Mammary epithelial cell (primary cell): ENCODE data around the gene CAMTA1.

Experiments
- EZH2 ChIP-seq: IDR thresholded peaks from 2 replicates; pipeline ENCODE4 v1.6.1; 2012; ENCODE audit warnings: low read length, inconsistent platforms, borderline replicate concordance
- TF ChIP-seq, protein P1 (sequence below), 2 donors: IDR thresholded peaks in 1 of 2; conservative IDR thresholded peaks in 1 of 2; 2 replicates each; pipeline ENCODE4 v1.5.1; 2011 to 2012; ENCODE audit warnings: inconsistent platforms in 2 of 2, low read length in 2 of 2, mild to moderate bottlenecking in 2 of 2, control low read depth in 1 of 2, low read depth in 1 of 2; ENCODE audit not compliant: insufficient read depth in 1 of 2; ENCODE audit errors: extremely low read depth in 1 of 2

- TF ChIP-seq, protein P1, sequence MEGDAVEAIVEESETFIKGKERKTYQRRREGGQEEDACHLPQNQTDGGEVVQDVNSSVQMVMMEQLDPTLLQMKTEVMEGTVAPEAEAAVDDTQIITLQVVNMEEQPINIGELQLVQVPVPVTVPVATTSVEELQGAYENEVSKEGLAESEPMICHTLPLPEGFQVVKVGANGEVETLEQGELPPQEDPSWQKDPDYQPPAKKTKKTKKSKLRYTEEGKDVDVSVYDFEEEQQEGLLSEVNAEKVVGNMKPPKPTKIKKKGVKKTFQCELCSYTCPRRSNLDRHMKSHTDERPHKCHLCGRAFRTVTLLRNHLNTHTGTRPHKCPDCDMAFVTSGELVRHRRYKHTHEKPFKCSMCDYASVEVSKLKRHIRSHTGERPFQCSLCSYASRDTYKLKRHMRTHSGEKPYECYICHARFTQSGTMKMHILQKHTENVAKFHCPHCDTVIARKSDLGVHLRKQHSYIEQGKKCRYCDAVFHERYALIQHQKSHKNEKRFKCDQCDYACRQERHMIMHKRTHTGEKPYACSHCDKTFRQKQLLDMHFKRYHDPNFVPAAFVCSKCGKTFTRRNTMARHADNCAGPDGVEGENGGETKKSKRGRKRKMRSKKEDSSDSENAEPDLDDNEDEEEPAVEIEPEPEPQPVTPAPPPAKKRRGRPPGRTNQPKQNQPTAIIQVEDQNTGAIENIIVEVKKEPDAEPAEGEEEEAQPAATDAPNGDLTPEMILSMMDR (conservative IDR thresholded peaks at IDR 0.05 in 1 of 2, IDR thresholded peaks at IDR 0.05 in 1 of 2; ENCODE audit: extremely low read depth in 1 of 2, insufficient read depth in 1 of 2, low read depth in 1 of 2, low read length in 2 of 2): no peak
- no peak for TF ChIP-seq EZH2
Measured at GRCh38 chr1:7247158-7247557, 461.9 kb downstream of the CAMTA1 start.
